Stimulated activated CD8-positive, alpha-beta memory T cell treated with anti-CD3 and anti-CD28 coated beads, Interleukin-15, amount 100 ng/mL, for 1 hour (primary cell): ENCODE measurements around the gene SMPD3.

Experiments used
- DNase-seq: peaks from one replicate; pipeline ENCODE4 v3.0.0-alpha.2; 2020; ENCODE audit warnings: low read depth

SMPD3 gene

DNA sequence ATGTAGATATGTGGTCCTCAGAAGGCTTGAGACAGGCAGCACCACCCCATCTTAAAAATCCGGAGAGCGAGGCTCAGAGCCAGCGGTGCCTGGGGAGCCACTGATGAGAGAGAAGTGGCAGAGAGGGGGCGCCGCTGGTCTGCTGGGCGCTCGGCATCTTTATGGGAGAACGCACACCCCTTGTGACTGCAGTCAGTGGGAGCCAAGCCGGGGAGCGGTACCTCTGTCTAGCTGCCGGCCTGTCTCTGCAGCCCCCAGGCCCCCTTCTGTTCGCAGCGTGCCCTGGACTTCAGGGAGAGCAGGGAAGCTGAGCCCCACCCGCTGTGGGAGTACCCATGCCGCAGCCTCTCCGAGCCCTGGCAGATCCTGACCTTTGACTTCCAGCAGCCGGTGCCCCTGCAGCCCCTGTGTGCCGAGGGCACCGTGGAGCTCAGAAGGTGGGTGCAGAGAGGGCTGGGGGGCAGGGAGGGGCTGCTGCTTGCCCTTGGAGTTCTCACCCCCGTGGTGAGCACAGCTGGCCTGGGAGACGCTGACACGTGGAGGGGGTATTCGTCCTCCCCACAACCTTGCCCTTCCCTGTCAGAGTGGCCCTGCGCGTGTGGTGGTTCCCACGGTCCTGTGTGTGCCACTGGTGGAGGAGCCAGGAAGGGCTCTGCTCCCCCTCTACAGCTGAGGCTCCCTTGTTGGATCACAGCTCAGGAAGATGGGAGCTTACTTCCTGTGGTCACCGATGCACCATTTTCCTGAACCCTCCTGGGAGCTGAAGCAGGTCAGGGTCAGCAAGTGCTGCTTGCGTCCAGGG, 92.7 kb downstream of the SMPD3 start:
- DNase-seq, result no peak

DNA sequence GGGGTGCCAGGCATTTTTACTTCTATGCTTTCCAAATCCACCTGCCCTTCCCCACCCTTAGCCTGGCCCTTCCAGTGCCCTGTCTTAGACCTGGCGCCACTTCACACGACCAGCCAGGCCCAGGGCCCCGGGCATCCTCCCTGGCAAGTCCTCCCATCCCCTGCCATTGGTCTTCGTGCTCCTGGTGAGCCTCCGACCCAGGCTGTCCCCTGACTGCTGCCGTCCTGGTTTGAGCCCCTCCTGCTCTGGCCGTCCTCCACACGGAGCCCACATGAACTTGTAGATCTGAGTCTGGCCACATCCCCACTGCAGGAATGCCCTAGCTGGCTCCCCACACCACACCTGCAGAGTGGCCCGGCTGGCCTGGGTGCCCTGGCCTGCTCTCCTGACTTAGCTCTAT, 93.5 kb downstream of the SMPD3 start:
- DNase-seq, result no peak

DNA sequence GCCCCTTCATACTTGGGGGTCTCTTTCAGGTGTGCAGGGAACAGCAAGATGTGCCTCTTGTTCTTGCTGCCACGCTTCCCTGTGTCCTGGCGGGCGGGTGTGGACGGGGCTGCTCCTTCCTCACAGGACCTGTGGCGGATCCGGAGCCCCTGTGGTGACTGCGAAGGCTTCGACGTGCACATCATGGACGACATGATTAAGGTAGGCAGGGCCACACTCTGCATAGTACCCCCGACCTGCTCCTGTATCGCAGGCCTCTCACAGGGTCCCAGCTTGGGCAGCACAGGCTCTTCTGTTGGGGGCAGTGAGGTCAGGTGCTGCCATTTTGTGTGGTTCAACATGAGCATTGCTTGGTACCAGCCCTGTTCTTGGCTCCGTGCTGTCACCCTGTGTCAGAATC, 94.9 kb downstream of the SMPD3 start:
- DNase-seq, result no peak

DNA sequence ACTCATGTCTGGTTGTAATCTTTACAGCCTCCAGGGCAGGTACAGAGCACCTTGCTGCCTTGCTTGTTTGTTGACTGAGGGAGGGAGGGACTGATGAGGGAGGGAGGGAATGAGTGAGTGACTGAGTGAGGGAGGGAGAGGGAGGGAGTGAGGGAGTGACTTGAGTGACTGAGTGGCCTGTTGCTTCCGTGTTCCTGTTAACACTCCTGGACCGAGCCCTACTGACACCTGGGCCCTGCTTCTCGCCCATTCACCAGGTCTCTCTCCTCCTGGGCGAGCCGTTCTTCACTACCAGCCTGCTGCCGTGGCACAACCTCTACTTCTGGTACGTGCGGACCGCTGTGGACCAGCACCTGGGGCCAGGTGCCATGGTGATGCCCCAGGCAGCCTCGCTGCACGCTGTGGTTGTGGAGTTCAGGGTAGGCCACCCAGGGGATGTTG, 96.3 kb downstream of the SMPD3 start:
- no peak for DNase-seq

DNA sequence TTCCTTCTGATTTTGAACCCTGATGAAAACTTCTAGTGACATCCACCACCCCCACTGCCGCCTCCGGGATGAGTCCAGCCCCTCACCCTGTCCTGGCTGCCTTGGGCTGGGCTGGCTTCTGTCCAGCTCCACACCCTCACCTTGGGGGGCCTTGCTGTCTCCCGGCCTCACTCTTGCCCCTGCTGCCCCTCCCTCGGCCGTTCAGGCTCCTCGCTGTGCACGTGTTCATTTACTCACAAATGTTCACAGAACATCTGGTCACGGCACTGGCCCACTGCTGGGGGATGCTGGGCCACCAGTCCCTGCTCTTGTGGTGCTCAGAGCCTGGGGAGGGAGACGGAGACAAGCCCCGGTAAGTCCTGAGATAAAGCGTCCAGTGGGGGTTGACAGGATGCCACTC, 96.8 kb downstream of the SMPD3 start:
- no peak for DNase-seq

DNA sequence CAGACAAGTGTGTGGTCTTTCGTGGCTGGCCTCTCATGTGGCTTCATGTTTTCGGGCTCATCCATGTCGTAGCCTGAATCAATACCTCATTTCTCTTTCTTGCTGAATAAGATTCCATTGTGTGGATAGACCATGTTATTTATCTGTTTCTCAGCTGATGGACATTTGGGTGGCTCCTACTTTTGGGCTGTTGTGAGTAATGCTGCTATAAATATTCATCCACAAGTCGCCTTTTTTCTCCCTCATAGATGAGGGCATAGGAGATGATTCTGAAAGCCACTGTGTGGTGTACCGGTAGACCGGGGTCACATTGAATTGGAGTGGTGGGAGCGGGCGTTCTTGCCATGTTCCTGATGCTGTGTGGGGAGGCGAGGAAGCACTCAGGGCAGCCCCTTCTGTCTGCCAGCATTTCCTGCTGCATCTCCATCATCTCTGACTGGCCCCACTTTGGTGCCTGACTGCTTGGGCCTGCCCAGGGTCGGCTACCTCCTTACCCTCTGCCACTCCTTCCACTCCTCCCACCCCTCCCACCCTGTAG, 97.4 kb downstream of the SMPD3 start:
- no peak for DNase-seq

DNA sequence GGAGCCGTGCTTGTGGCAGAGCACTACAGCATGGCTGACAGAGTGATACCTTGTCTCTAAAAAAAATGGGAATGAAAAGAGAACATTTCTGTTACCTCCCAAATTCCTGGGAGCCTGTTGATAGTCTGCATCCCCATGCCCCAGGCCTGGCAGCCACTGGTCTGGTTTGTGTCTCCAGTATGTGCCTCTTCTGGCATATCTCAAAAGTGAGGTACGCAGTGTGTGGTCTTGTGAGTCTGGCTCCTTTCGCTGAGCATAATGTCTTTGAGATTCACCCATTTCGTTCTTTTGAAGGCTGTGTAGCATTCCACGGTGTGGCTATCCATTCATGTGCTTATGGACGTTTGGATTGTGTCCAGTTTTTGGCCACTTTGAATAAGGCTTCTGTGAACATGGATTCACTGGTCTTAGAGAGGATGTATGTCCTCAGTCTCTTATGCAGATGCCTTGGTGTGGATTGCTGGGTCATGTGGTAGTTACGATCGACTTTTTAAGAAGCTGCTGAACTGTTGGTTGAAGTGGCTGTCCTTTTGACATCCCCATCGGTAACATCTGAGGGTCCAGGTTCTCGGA, 98.4 kb downstream of the SMPD3 start:
- no peak for DNase-seq

DNA sequence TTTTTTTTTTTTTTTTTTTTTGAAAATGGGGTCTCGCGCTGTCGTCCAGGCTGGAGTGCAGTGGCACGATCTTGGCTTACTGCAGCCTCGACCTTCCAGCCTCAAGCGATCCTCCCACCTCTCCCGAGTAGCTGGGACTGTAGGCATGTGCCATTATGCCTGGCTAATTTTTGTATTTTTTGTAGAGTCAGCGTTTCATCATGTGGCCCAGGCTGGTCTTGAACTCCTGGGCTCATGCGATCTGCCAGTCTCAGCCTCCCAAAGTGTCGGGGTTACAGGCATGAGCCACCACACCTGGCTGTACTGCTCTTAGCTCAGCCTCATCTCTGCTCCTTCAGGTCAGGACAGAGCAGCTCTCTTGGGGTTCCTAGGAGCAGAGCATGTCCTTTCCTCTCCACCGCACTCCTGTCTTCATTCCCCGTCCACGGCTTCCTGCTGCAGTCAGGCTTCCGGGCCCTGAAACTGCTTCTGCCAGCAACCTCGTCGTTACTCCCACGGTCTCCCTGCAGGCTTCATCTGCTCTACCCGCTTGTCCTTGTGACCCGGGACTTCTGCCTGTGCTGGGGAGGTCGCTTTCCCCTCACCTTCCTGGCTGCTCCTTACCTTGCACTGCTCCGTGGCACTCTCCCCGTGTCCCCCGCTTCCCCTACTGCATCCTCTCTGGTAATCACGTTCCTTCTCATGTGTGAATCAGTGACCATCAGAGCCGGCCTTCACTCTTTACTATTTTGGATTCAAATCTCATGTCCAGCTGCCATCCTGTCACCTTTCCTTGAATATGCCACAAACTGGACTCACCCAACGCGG, 99.5 kb downstream of the SMPD3 start:
- no peak for DNase-seq

DNA sequence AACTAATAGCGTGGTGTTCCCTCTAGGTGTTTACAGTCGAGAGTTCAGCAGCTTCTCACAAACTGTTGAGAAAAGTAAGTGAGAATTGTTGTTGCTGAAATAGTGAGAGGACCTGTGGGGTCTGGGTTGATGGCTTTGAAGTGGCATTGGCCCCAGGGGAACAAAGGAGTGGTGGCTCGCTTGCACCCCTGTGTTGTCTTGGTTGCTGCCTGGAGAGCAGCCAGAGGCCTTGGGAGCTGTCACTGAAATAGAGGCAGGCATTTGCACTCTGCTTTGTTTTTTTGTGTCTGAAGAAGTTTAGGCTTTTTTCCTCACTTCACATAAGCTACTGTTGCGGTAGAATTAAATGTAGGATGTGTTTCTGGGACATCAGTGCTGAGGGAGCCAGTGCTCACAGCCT, 100.7 kb downstream of the SMPD3 start:
- DNase-seq, result no peak

DNA sequence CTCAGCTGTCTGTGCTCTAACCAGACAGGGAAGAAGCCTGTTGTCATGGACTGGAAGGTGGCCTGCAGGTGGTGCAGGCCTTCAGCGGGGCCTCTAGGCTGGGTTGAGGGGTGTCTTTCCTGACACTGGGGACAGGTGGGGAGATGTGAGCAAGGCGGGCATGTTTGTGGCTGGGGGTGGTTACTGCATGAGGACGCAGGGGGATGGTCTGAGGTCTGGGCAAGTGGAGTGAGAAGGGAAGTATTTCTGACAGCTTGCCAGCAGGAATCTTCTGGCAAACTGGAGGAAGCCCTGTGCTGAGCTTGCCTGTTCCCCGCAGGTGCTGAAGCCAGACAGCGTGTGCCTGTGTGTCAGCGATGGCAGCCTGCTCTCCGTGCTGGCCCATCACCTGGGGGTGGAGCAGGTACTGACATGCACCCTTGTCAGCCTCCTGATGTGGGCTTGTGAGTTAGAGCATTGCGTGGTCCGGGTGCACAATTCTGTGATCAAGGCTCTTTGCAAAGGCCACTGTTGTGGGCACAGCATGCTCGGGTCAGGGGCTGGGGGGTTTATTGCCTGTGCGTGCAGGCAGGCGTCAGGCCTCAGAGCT, 101.3 kb downstream of the SMPD3 start:
- no peak for DNase-seq

DNA sequence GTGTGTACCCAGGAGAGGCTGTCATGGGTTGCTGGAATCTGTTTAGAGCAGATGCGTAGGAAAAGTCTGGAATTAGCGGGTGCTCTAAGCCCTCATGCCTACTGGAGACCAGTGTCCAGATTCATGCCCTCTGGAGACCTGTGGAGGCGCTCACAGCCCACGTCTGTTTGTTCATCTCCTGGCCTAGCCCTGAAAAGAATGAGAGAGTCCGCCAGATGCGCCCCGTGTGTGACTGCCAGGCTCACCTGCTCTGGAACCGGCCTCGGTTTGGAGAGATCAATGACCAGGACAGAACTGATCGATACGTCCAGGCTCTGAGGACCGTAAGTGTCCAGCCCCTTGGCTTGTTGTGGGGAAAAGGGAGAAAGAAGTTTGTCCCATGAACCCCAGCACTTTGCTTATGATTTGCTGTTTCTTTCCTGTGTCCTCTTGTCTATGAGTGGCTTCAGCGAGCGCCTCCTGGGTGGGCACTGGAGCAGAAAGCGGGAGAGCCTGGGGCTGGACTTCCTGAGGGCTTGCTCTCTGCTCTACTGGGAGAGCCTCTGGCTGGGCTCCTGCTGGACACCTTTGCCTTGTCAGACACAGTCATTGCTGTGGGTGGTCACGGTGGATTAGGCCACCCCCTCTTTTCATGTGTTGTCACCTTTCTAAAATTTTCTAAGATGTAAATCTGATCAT, 102.2 kb downstream of the SMPD3 start:
- no peak for DNase-seq

DNA sequence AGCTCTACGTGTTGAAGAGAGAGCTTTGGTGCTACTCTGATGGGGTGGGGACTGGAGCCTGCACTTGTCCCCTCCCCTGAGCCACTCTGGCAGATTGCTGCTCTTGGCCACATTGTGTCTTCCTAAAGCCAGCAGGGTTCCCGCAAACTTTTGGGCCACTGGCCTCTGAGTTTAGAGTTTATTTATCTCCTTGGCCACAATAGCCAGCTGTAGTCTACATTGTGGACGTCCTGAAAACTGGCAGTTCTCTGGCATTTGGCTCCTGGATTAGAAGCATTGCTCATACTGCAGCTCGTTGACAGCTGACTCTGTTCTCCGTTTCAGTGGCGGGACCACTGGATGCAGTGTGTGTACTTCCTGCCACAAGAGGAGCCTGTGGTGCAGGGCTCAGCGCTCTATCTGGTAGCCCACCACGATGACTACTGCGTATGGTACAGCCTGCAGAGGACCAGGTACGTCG, 102.9 kb downstream of the SMPD3 start:
- DNase-seq, result no peak

DNA sequence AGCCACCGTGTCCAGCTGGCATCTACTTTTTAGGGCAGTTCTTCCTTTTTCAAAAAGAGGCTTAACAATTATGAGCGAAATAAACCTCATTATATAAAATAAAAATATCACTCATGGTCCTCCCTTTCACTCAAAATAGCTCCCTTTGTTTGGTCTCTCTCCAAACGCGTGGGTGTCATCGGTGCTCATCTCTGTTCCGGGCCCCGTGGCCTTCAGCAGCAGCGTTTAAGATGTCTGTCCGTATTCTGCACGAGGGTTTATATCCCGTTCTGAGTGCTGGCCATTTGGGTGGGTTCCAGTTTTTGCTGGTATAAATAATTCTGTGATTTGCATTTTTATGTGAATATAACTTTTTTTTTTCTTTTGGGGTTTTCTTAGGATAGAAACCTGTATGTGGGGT, 104.1 kb downstream of the SMPD3 start:
- DNase-seq, result no peak

DNA sequence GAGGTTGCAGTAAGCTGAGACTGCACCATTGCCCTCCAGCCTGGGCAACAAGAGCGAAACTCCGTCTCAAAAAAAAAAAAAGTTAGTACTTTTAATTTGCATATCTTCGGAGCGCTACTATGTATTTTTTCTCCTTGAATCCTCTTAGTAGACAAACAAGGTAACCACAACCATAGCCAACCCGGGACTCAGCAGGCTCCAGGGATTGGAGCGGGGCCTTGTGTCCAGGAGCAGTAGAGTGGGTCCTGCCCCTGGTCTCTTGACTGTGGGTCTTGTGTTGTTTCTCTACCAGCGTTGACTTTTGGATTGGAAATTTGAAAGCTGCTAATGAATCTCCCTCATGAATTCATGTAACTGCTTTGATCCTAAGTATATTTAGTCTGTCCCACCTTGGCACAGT, 105.2 kb downstream of the SMPD3 start:
- DNase-seq, result no peak

DNA sequence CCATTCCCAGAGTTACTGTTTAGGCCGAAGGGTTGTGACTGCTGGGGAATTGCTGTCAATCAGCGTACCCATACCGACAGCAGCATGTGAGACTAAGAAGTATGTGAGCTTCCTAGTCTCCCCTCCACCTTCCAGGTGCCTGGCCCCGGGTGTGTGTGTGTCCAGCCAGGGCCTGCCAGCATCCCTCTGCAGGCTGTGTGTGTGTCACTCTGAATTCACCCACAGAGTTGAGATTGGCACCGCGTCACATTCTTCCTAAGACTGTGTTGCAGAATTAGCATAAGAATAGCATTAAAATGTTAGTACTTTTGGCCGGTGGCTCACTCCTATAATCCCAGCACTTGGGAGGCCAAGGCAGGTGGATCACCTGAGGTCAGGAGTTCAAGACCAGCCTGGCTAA, 105.7 kb downstream of the SMPD3 start:
- DNase-seq, result no peak

DNA sequence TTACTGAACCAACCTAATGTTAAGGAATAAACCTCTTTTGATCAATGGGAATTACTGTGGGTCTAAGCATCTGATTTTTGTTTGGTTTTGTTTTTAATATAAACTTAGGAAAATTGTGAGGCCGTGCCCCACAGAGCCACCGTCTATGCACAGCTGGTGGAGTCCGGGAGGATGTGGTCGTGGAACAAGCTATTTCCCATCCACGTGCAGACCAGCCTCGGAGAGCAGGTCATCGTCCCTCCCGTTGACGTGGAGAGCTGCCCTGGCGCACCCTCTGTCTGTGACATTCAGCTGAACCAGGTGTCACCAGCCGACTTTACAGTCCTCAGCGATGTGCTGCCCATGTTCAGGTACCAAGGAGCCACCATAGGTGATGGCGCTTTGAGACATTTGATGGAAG, 109.1 kb downstream of the SMPD3 start:
- DNase-seq, result no peak

DNA sequence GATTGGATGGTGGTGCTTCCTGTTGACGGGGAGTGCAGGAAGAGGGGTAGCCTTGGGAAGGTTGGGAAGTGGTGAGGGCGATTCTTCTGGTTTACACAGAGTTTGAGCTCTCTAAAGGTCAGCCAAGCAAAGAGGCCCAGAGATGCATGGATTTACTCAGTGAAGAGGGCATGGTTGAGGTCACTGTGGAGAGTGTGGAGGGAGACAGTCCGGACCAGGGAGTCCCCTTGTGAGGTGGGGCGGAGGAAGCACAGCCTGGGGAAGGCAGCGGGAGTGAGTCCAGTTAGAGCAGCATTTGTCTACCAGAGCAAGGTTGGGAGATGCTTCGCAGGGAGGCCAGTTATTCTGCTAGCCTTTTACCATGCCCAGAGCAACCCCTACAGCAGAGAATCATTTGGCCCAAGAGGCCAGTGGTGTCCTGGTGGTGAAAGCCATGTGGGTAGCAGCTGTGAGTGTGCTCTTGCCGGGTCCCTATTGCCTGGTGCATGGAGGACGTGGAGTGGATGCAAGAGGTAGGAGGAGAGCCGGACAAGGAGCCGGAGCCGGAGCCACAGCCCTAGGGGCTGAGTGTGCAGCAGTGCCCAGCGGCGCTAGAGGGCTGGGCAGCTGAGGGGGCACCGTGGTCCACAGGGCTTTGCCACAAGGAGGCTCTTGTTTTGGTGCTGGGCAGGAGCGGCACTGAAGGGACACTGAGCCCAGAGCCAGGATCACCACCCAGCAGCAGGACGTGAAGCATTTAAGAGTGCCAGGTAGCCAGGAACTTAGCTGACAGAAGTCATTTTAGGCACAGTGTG, 109.8 kb downstream of the SMPD3 start:
- no peak for DNase-seq

DNA sequence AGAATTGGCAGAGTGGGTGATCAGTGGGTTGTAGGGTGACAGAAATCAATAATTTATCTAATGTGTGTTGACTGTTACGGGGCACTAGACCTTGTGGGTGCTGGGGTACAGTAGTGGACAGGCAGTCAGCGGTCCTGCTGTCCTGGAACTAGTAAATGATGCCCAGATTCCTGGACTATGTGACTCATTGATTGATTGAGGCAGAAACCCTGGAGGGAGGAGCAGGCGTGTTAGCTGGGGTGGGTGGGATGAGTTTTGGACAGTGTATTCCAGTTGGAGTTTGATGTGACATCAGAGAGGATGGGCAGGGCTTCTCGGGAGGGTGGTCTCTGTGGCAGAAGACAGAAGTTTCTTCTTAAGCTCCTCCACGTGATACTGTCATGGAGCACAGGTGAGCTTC, 113.1 kb downstream of the SMPD3 start:
- DNase-seq, result no peak

DNA sequence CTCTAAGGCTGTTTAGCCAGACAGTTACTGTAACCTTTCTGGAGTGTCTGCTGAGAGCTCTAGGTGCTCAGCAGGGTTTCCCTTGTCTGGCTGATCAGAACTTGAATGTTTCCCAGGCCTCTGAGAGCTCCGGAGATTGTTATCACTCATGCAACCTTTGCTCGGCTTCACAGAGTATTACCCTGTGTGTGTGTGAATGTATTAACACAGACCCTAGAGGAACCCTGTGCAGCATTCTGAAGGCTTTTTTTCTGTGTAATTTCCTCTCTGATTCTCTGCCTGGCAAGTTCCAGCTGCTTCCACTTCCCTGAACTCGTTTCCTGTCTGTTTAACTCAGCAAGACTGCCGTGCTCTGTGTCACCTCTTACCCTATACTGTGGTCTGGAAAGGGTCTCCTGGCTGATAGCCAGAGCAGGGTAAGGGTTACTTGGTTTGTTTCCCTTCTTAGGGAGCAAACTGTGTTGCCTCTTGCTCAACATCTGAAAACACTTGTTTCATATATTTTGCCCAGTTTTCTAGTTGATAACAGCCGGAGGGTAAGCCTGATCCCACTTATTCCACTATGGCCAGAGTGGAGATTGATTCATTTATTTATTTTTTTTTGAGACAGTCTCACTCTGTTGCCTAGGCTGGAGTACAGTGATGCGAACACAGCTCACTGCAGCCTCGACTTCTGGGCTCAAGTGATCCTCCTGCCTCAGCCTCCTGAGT, 115.7 kb downstream of the SMPD3 start:
- DNase-seq, result no peak

DNA sequence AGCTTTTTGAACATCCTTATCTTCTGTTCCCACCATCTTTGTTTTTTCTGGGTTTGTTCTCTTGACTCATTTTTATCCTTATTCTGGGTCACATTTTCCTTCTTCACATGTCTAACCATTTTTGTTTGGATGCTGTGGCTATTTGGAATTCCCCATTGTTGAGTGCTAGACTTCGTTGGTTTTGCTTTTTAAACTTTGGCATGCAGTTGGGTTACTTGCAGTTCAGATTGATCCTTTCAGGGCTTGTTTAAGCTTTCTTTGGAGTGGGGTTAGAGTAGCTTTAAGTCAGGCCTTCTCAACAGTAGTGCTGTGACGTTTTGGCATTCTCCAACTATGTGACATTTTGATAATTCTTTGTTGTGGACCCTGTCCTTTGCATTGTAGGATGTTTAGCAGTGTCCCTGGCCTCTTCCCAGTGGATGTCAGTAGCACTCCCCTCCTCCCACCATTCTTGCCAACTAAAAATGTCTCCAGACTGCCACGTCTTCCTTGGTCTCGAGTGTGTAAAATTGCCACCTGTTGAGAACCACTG, 116.4 kb downstream of the SMPD3 start:
- no peak for DNase-seq
